Loucy (cell line): ENCODE results near the gene LRP10.

ENCODE experiments used
- EZH2phosphoT487 ChIP-seq: fragments of 200-600 bp; IDR thresholded peaks from 2 replicates; pipeline ENCODE4 v1.6.1; 2018; ENCODE audit warnings: antibody characterized with exemption, mild to moderate bottlenecking, moderate library complexity, borderline replicate concordance
- TF ChIP-seq, protein P1 (sequence below): fragments of 200-600 bp; sonication (generic); conservative IDR thresholded peaks from 2 replicates; pipeline ENCODE4 v1.5.1; 2014; ENCODE audit warnings: mild to moderate bottlenecking, antibody characterized with exemption, low read length

GRCh38 chr14:22928237-22929103 is 56.9 kb downstream of the LRP10 start:
- TF ChIP-seq, protein P1, sequence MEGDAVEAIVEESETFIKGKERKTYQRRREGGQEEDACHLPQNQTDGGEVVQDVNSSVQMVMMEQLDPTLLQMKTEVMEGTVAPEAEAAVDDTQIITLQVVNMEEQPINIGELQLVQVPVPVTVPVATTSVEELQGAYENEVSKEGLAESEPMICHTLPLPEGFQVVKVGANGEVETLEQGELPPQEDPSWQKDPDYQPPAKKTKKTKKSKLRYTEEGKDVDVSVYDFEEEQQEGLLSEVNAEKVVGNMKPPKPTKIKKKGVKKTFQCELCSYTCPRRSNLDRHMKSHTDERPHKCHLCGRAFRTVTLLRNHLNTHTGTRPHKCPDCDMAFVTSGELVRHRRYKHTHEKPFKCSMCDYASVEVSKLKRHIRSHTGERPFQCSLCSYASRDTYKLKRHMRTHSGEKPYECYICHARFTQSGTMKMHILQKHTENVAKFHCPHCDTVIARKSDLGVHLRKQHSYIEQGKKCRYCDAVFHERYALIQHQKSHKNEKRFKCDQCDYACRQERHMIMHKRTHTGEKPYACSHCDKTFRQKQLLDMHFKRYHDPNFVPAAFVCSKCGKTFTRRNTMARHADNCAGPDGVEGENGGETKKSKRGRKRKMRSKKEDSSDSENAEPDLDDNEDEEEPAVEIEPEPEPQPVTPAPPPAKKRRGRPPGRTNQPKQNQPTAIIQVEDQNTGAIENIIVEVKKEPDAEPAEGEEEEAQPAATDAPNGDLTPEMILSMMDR: no peak
- TF ChIP-seq EZH2phosphoT487: no peak
